HK-2 (cell line): Measurements from ENCODE around the gene DGKI.
"Not testable (repeated sequence)": the region's sequence is repeated elsewhere in the genome, so short reads cannot be mapped to it uniquely, and the experiment has no call there.

Experiments used
- DNase-seq: peaks from one replicate; pipeline ENCODE4 v3.0.0-alpha.2; 2018; ENCODE audit not compliant: unreplicated experiment

Gene DGKI

GRCh38 chr7:137835486-137836112 lies 11.2 kb downstream of the DGKI start:
- DNase-seq, result no peak

GRCh38 chr7:137834552-137834951 lies 12.2 kb downstream of the DGKI start:
- DNase-seq, result no peak

GRCh38 chr7:137832990-137833389 lies 13.8 kb downstream of the DGKI start:
- DNase-seq, result not testable (repeated sequence)

- no peak for DNase-seq
Observed at GRCh38 chr7:137832382-137832781, 14.4 kb downstream of the DGKI start.

- DNase-seq, result not testable (repeated sequence)
Observed at GRCh38 chr7:137831555-137831954, 15.2 kb downstream of the DGKI start.

GRCh38 chr7:137829337-137829992 lies 17.3 kb downstream of the DGKI start:
- DNase-seq, result no peak

- DNase-seq, result no peak
Observed at GRCh38 chr7:137828456-137828855, 18.3 kb downstream of the DGKI start.

GRCh38 chr7:137825489-137825888 lies 21.3 kb downstream of the DGKI start:
- no peak for DNase-seq

- no peak for DNase-seq
Observed at GRCh38 chr7:137820677-137821420, 25.9 kb downstream of the DGKI start.

GRCh38 chr7:137820156-137820555 lies 26.6 kb downstream of the DGKI start:
- no peak for DNase-seq

- no peak for DNase-seq
Observed at GRCh38 chr7:137818036-137818435, 28.7 kb downstream of the DGKI start.

GRCh38 chr7:137816696-137817320 lies 30.0 kb downstream of the DGKI start:
- no peak for DNase-seq

GRCh38 chr7:137813541-137813940 lies 33.2 kb downstream of the DGKI start:
- DNase-seq, result no peak

GRCh38 chr7:137810248-137810647 lies 36.5 kb downstream of the DGKI start:
- no peak for DNase-seq

- no peak for DNase-seq
Observed at GRCh38 chr7:137804836-137805235, 41.9 kb downstream of the DGKI start.

GRCh38 chr7:137801491-137801890 lies 45.3 kb downstream of the DGKI start:
- no peak for DNase-seq

GRCh38 chr7:137801003-137801402 lies 45.8 kb downstream of the DGKI start:
- DNase-seq, result no peak

GRCh38 chr7:137798073-137798763 lies 48.6 kb downstream of the DGKI start:
- DNase-seq, result no peak

GRCh38 chr7:137795211-137795610 lies 51.6 kb downstream of the DGKI start:
- no peak for DNase-seq

GRCh38 chr7:137791930-137792329 lies 54.8 kb downstream of the DGKI start:
- no peak for DNase-seq

- DNase-seq, result no peak
Observed at GRCh38 chr7:137790828-137791227, 55.9 kb downstream of the DGKI start.
